Sciatic nerve (tissue), 2 donors: ENCODE data around the gene SCUBE3. TPM values are rescaled to one million over a fixed set of nuclear protein-coding genes. Genes with fewer than 3 reads are reported as not detected.

Experiments used
- ATAC-seq: fragments of 200-7000 bp; cut with Tn5 transposase; one replicate; pipeline ENCODE4 v1.9.1; 2020; ENCODE audit warnings: mild to moderate bottlenecking, moderate library complexity
- DNase-seq: peaks from one replicate; pipeline ENCODE4 v3.0.0-alpha.2; 2020; ENCODE audit warnings: low spot score
- intact Hi-C: fragments of 100-400 bp; cut with DNase I; formaldehyde crosslinking; loops from one replicate; pipeline ENCODE4 v1.14.2; 2022
- total RNA-seq: library from RNA; stranded (reverse); fragmentation: NEBNext Ultra II Directional; extraction: Animal tissue kit (Norgen Biotek cat#: 25700); gene quantifications from one replicate; pipeline ENCODE4 v1.2.1, GENCODE V29; 2021
- donor health status: DM: no; HTN: no; CAD: no.
- donor health status: DM: no; HTN: no; CAD: no.

SCUBE3 gene
- total RNA-seq = 2.9 TPM

DNA sequence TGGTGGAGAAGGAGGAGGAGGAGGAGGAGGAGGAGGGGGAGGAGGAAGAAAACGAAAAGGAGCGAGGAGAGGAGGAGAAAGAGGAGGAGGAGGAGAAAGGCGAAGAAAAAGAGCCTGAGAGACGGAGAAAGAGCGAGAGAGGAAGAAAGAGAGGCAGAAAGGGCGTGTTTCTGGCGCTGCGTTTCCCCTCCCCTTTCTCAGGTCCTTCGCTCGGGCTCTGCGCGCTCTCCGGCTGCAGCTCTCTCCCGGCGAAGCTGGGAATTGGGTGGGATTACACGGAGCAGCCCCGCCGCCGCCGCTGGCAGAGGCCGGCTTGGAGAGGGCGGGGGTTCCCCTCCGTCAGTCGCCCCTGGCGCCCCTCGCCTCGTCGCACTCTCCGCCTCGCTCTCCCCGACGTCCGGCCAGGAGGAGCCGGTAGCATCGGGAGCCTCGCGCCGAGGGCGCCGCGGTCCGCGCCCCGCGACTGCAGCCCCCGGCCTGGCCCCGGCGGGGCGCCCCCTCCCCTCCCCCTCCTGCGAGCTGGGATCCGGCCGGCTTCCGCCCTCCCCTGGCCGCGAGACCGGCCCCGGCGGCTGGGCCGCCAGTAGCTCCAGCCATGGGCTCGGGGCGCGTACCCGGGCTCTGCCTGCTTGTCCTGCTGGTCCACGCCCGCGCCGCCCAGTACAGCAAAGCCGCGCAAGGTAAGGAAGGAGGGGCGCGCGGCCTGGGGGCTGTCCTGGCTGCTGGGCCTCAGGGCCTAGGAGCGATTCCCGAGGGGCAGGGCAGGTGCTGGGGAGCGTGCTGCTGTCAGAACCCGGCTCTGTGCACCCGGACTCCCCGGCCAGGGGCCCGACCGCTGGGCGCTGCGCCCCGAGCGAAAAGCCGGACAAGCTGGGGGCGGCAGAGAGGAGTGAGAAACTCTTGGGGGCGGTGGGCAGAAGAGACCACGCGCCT, at the start of gene SCUBE3:
SCUBE3 (plus strand) TSS at position 133 of the 933 bp plus-strand sequence; CDS start at position 596, 463 bp downstream.
- ATAC-seq (peak; percentile 51), DNase-seq (peak; percentile 60)
- intact Hi-C loops = no loop called here

DNA sequence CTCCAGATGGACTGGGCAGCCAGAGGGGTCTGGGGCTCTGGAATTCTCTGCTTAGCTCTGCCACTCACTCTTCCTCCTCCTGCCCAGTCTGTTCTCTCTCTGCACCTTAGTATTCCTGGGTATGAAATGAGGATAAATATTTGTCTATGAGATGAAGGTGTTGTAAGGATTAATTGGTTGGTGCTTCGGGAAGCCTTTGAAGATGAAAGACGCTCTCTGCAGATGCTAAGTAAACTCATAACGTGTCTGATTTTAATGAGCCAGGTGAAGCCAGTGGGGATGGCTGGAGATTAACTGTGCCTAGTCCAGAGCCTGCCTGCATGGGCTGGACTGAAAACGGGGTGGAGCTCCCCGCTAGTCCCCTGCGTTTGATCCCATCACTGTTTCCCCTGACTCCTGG, 49.5 kb upstream of the SCUBE3 start:
- intact Hi-C loops = no loop called here
- DNase-seq = no peak
- ATAC-seq = no peak

DNA sequence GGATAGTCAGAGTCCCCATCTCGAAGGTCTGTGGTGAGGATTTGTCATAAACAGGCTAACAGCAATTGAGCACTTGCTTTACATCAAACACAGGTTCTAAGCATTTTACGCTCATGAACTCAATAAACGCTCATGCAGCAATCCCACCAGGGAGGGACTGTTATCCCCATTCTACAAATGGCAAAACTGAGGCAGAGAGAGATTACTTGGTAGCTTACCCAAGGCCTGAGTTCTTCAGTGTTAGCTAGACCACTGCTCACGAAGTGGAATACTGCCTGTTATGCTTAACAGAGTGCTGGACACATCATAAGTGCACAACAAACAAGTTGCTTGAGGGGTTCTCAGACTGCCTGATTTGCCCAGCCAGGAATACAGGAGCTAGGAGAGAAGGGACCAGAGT, 48.9 kb upstream of the SCUBE3 start:
- no peak for ATAC-seq
- no peak for DNase-seq
- intact Hi-C loops = no loop called here

DNA sequence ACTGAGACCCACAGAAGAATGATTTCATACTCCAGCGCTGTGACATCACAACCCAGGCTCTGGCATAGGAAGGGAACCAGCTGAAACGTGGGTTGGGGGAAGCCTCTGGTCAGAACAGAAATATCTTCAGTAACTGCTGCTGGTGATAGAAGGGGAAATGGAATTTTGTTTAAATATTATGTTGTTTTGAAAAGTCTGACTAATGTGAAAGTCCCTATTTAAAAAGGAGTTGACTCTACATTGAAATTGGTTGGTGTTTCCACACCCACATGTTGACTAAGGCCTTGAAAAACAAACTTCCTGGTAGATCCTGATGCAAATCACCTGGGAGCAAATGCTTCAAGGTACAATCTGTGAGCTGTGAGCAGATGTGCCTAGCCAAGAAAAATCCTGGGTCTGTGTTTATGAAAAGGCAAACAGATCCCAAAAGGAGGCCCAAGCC, 48.1 kb upstream of the SCUBE3 start:
- ATAC-seq (no peak), DNase-seq (no peak)
- intact Hi-C loops = no loop called here

DNA sequence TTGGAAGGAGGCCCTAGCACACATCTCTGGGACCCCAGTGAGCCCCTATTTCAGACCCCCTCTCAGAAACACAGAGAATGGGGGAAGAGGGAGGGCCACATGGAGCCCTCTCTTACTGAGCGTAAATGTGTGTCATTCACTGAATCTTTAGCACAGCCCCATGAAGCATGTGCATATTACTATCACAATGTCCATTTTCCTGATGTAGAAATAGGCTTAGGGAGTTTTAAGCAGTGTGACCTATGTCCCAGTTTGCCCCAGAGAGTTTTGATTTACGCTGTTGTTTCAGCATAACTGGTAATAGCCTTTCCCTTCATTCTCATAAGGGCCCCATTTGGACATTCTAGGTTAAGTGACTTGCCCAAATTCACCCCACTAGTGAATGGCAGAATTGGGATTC, 47.6 kb upstream of the SCUBE3 start:
- intact Hi-C loops = no loop called here

DNA sequence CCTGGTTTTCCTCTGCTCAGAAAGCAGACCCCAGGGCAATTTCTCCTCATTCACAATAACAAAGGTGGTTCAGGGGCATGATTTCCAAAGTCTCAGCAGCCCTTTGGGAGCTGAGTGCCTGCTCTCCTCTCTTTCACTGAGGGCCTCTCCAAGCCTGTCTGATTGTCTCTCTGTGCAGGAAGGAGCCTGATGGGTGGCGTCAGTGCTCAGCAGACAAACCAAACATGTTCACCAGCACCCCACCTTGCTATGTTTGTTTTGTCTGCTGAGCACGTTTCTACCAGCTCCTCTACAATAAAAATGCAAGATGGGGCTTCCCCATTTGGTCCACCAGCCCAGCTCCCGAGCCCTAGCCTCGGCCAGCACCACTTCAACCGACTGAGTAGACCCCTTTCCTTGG, 47.2 kb upstream of the SCUBE3 start:
- intact Hi-C loops = no loop called here
- DNase-seq = no peak

More for the DNA sequence above, 47.6 kb upstream of the SCUBE3 start:
- no peak for DNase-seq
- ATAC-seq = peak; percentile 36

DNA sequence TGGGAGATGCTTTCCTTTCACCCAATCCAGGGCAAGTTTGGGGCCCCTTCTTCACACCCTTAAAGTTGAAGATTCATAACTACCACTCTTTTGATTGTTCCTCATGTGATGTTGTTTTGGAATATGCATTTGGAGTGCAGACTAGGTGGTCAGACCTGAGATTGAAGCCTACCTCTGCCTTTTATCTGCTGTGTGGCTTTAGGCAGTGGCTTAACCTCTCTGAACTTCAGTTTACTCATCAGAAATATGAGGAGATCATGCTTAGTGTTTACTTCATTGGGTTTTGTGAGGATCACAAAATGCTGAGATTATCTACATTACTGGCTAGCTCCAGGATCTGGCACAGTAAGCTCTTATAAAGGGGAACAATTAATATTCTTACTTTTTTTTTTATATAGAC, 46.3 kb upstream of the SCUBE3 start:
- no peak for DNase-seq
- intact Hi-C loops = no loop called here
- no peak for ATAC-seq

More for the DNA sequence above, 47.2 kb upstream of the SCUBE3 start:
- no peak for ATAC-seq

DNA sequence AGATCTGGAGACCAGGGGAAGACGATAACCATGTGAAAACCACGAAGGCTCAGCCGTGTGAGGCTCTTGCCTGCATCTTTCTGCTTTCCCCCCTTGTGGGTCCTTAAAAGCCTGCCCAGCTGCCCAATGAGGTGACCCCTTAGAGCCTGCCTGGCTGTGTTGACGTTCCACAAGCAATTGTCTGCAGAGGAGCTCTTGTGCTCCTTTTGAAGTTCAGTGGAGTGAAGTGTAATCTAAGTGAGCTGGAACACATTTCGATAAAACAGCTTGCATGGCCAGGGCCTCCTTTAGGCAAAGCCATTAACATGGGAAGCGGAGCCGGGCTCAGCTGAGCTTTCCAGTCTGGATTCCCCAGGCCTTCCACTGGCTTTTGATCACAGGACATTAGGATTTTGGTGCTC, 45.3 kb upstream of the SCUBE3 start:
- DNase-seq (no peak), ATAC-seq (no peak)
- intact Hi-C loops = no loop called here

DNA sequence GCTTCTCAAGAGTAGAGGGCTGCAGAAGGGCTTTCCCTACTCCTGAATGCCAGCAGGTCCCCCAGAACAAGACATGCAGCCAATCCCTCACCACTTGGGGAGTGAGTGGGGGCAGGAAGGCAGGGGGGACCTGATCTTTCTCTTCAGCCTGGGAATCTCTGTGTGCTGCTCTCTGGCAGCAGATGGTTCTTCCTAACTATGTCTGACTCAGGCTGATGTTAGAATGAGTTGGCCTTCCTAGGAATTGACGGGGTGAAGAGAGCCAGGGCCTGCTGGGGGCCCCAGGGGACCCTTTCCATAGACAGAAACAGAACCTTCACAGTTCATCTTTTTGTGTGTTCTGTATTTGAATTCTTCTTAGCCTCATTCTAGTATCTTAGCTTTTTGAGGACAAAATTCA, 43.6 kb upstream of the SCUBE3 start:
- no peak for DNase-seq
- intact Hi-C loops = no loop called here
- no peak for ATAC-seq

DNA sequence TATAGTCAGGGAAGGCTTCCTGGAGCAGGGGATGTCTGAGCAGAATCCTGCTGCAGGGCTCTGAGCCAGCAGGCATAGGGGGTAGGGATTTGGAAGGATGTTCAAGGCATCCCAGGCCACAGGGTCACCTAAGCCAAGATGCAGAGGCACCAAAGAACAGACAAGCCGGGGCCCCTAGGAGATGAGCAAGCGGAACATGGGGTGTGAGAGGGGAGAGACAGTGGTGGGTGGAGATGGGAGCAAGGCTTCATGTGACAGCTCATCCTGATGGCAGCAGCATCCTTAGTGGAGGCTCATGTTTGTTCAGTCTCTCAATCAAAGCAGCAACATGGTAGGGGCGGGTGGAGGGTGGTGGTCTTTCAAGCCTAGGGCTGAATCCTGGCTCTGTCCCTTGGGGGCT, 42.9 kb upstream of the SCUBE3 start:
- intact Hi-C loops = no loop called here
- DNase-seq (no peak), ATAC-seq (no peak)

DNA sequence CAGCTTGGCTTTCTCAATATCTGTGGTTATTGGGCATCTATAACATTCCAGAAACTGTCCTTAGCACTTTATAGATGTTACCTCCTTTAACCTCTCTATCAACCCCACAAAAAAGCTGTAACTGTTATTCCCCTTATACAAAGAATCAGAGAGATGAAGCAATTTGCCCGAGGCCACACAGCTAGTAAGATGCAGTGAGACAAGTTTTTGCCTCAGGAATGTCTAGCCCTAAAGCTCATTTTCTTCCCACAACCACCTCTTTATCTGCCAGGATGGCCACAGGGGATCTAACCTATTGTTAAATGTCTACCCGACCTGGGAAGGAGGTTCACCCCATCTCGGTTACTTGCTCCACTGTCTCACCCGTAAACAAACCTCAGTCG, 40.7 kb upstream of the SCUBE3 start:
- no peak for ATAC-seq
- intact Hi-C loops = no loop called here
- DNase-seq = no peak

DNA sequence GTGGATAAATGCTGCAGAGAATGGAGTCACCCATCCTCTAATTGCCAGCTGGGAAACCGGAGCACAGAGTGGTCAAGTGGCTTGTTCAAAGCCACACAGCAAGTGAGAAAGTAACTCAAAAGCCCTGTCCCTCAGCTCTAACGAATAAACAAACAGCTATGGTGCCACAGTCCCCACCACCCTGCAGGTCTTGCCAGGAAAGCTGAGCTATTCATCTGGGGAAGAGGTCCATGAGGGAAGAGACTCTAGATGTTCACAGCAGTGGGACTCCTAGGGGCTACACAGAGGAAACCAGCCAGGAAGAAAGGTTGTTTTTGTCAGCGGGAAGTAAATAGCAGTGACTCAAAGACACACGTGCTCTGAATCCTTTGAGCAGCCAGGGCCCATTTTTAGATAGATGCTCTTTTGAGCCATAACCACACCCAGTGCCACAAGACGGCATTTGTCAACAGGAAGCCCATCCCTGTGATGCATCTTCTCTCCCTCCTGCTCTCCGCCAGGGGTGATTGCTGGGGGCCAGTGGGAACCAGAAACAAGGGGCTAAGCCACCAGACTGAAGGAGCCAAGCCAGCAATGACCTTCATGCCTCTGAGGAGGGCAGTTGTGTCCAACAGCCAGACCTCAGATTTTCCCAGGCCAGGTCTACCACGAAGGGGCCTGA, 40.2 kb upstream of the SCUBE3 start:
- intact Hi-C loops = no loop called here
- DNase-seq (no peak), ATAC-seq (no peak)

DNA sequence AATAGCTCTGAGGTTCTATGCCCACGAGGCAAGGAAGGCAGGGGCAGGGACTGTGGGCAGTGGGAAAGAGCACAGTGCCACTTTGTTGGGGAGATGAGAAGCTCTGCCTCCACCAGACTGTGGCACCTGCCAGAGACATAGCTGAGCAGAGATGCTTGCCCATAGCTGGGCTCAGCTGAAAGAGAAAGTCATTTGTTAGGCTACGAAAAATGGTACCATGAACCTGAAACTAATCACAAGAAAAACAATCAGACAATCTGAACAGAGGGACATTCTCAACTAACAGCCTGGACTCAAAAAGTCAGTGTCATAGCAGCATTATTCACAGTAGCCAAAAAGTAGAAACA, 39.7 kb upstream of the SCUBE3 start:
- ATAC-seq = no peak
- intact Hi-C loops = no loop called here

DNA sequence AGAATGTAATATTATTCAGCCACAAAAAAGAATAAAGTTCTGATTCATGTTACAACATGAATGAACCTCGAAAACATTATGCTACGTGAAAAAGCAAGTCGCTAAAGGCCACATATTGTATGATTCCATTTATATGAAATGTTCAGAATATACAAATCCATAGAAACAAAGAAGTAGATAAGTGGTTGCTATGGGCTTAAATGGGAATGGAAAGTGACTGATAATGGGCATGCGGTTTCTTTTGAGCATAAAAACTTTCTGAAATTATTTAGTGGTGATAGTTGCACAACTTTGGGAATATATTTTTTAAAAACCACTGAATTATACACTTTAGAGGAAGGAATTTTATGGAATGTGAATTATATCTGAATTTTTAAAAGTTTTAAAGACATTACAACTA, 39.3 kb upstream of the SCUBE3 start:
- intact Hi-C loops = no loop called here
- ATAC-seq (no peak), DNase-seq (no peak)

More for the DNA sequence above, 39.7 kb upstream of the SCUBE3 start:
- no peak for DNase-seq

DNA sequence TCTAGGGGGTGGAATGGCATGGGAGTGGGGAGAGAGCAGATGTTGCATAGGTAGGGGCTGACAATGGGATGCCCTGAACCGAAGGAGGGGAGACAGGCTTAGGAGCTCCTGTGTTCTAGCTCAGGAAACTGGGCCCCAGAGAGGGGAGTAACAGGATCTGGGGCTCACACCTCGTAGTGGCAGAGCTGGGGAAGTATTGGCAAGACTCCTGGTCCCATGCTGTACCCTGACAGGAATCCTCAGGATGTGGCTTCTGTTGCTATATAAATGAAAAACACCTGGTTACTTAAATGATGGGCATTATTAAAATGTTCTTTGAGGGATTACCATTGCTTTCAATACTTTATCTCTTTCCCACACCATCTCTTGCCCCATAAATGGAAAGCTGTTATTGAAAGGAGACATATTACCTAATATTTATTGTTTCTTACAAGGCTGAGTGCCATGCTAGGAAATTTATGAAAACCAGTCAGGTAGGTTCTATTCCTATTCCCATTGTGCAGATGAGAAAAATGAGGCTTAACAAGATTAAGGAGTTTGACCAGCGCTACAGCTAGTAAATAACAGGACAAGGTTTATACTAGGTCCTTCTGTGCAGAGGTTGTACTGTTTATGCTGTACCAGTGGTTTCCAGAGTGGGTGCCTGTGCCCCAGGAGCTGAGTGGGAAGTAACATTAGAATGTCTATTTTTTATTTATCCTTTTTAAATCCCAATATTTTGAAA, 37.3 kb upstream of the SCUBE3 start:
- ATAC-seq (no peak), DNase-seq (no peak)
- intact Hi-C loops = no loop called here

DNA sequence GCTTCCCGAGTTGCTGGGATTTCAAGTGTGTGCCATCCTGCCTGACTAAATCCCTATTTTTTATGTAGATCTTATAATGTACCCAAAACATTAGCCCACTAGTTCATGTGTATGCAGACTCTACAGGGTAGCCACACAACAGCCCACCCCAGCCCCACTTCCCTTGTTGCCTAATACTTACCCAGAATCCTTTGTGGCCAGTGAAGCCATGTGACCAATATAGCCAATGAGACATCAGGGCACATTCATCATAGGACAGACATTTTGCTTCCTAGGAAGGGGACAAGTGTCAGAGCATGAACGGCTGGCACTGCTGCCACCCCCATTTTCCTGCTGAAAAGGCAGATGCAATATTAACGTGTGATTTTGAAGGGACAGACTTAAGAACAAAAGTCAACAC, 36.6 kb upstream of the SCUBE3 start:
- intact Hi-C loops = no loop called here
- no peak for DNase-seq
- no peak for ATAC-seq

DNA sequence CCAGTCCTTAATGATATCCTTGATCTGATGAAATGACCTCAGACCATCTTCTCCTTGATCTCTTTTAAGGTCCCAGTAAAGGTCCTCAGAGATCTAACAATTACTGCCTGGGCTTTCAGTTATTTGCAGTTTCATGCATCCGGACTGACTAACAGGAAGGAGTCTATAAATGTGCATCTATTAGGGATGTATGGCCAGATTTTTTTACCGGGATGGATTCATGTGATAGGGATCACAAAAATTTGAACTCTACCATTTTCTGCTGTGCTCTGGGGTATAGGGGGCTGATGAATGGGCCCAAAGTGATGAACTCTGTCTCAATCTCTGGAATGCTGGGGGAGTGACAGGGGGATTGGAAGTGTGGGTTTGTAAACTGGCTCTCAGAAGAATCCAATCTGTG, 36.2 kb upstream of the SCUBE3 start:
- intact Hi-C loops = no loop called here
- DNase-seq (no peak), ATAC-seq (no peak)

DNA sequence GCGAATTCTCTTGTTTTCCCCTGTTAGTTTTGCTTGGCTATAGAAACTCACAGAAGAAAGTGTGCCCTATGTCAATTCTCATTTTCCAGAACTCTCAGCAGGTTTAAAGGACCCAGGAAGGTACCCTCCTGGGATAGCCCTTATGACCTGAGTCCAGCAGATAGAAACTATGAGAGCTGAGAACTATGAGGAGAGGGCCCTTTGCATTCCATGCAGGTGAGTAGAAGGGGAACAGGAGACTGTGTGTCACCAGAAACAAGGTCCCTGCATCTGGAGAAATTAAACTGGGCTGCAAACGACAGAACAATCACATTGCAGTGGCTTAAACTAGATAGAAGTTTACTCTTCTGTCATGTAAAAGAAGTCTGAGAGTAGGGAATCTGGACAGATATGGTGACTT, 35.7 kb upstream of the SCUBE3 start:
- ATAC-seq = no peak
- intact Hi-C loops = no loop called here

DNA sequence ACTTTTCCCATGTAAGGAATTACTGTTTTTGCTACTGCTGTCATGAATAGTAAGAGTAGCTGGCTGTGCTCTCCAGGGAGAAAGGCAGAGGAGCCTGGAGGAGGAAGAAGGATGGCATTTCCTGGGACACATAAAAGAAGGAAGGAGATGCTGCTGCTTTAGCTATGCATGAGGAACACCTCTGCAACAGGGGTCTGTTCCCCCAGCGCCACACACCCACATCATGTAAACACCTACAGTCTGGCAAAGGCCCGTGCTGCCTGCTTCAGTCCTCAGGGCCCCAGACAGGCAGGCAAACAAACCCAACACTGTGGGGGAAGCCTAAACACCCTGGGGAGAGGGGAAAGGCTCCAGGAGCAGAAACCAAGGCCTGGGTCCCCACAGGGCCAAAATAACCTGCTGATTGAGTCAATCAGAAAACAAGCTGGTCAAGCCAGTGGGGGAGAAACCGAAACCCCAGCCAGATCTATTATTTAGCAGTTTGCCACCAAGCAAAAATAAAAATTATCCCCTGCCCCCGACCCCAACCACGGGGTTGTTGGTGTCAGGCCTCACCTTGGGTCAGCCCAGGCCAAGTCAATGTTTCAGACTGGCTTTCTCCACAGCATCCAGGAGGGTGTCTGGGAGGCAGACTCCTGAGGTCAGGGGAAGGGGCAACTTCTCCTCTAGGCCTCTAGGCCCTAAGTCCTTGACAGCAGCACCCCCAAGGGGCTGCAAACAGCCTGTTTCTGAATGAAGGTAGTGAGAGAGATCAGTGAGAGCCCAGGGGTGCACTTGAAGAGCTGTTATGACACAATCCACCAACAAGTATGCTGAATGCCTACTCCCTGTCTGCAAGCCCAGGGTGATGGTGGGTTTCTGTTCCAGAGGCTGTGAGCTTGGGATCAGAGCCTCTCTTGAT, 34.6 kb upstream of the SCUBE3 start:
- ATAC-seq (no peak), DNase-seq (no peak)
- intact Hi-C loops = no loop called here

More for the DNA sequence above, 35.7 kb upstream of the SCUBE3 start:
- DNase-seq = no peak
